K562 (cell line): ENCODE results near the gene MRGPRE. TPM values are rescaled to one million over a fixed set of nuclear protein-coding genes. Genes with fewer than 3 reads are reported as not detected.

Experiments
- CHD2 ChIP-seq: IDR thresholded peaks from 2 replicates; pipeline ENCODE4 v1.6.1; 2011; ENCODE audit warnings: low read depth, low read length
- POLR2AphosphoS5 ChIP-seq: IDR thresholded peaks from 2 replicates; pipeline ENCODE4 v1.6.1; 2011; ENCODE audit warnings: mild to moderate bottlenecking, low read depth, low read length, moderate library complexity; ENCODE audit not compliant: control insufficient read depth, insufficient read depth
- RERE ChIP-seq: sonication (generic); formaldehyde crosslinking; IDR thresholded peaks from 2 replicates; pipeline ENCODE4 v1.8.0; 2023; ENCODE audit warnings: missing genetic modification reagents, mild to moderate bottlenecking, borderline replicate concordance
- SETDB1 ChIP-seq: IDR thresholded peaks from one replicate; pipeline ENCODE4 v1.6.1; 2012; ENCODE audit warnings: low read length, control low read depth, inconsistent platforms
- WHSC1 ChIP-seq: IDR thresholded peaks from one replicate; pipeline ENCODE4 v1.6.1; 2012; ENCODE audit warnings: low read length, control low read depth, inconsistent platforms
- ZNF143 ChIP-seq: sonication (generic); formaldehyde crosslinking; IDR thresholded peaks from 2 replicates; pipeline ENCODE4 v1.9.0; 2022; ENCODE audit warnings: mild to moderate bottlenecking, missing genetic modification reagents
- ZNF217 ChIP-seq: sonication (generic); formaldehyde crosslinking; IDR thresholded peaks from 2 replicates; pipeline ENCODE4 v1.8.0; 2022; ENCODE audit warnings: mild to moderate bottlenecking, missing genetic modification reagents
- ZNF316 ChIP-seq: fragments of 450-650 bp; IDR thresholded peaks from 2 replicates; pipeline ENCODE4 v1.6.1; 2016
- ZNF449 ChIP-seq: fragments of 250-450 bp; sonication (Bioruptor Pico); IDR thresholded peaks from 2 replicates; pipeline ENCODE4 v1.8.0; 2022; ENCODE audit warnings: moderate library complexity, mild to moderate bottlenecking, inconsistent platforms
- polyA plus RNA-seq, 8 experiments: library from polyadenylated mRNA; depleted of rRNA in 4 of 8; stranded (reverse) in 5 of 8; unstranded in 3 of 8; fragments of >200 nt; fragmentation: Nextera tagmentation in 2 of 8; fragmentation: Illumina TruSeq in 1 of 8; extraction: Ambion mirVana in 2 of 8; extraction: Trizol in 1 of 8; gene quantifications; 2 replicates each; pipeline versions ENCODE4 v1.2.1 to v1.2.3, GENCODE V29; 2011 to 2014; ENCODE audit warnings: inconsistent platforms in 1 of 8, missing spikeins in 1 of 8
- total RNA-seq, 7 experiments: library from RNA; depleted of rRNA in 6 of 7; stranded (reverse); fragments of >200 nt in 6 of 7; fragmentation: Illumina TruSeq in 2 of 7; extraction: Trizol in 2 of 7; gene quantifications; 2 replicates each; pipeline versions ENCODE4 v1.2.1 to v1.2.3, GENCODE V29; 2011 to 2021; ENCODE audit warnings: low replicate concordance in 1 of 7
- TF ChIP-seq, protein P1 (sequence below): fragments of 200-600 bp; sonication (generic); IDR thresholded peaks from one replicate; pipeline ENCODE4 v1.6.1; 2012; ENCODE audit warnings: mild to moderate bottlenecking, low read depth, low read length, inconsistent platforms

MRGPRE gene
- total and polyA plus RNA-seq, 9 of the 15 experiments (the other 6 are each of a cell fraction or from before 2014, with no cell fraction given) = not detected

DNA sequence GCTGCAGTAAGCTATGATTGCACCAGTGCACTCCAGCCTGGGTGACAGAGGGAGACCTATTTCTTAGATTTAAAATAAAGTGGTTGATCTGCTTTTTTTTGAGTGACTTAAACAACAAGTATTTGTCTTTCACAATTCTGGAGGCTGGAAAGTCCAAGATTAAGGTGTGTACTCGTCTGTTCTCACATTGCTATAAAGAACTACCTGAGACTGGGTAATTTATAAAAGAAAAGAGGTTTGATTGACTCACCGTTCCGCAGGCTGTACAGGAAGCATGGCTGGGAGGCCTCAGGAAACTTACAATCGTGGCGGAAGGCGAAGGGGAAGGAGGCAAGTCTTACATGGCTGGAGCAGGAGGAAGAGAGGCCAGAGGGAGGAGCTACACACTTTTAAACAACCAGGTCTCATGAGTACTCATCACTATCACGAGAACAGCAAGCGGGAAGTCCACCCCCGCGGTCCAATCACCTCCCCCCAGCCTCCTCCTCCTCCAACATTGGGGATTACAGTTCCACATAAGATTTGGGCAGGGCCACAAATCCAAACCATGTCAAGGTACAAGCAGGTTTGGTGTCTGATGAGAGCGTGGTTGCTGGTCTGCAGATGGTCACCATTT, 47.4 kb downstream of the MRGPRE start (continued):
- TF ChIP-seq, protein P1, sequence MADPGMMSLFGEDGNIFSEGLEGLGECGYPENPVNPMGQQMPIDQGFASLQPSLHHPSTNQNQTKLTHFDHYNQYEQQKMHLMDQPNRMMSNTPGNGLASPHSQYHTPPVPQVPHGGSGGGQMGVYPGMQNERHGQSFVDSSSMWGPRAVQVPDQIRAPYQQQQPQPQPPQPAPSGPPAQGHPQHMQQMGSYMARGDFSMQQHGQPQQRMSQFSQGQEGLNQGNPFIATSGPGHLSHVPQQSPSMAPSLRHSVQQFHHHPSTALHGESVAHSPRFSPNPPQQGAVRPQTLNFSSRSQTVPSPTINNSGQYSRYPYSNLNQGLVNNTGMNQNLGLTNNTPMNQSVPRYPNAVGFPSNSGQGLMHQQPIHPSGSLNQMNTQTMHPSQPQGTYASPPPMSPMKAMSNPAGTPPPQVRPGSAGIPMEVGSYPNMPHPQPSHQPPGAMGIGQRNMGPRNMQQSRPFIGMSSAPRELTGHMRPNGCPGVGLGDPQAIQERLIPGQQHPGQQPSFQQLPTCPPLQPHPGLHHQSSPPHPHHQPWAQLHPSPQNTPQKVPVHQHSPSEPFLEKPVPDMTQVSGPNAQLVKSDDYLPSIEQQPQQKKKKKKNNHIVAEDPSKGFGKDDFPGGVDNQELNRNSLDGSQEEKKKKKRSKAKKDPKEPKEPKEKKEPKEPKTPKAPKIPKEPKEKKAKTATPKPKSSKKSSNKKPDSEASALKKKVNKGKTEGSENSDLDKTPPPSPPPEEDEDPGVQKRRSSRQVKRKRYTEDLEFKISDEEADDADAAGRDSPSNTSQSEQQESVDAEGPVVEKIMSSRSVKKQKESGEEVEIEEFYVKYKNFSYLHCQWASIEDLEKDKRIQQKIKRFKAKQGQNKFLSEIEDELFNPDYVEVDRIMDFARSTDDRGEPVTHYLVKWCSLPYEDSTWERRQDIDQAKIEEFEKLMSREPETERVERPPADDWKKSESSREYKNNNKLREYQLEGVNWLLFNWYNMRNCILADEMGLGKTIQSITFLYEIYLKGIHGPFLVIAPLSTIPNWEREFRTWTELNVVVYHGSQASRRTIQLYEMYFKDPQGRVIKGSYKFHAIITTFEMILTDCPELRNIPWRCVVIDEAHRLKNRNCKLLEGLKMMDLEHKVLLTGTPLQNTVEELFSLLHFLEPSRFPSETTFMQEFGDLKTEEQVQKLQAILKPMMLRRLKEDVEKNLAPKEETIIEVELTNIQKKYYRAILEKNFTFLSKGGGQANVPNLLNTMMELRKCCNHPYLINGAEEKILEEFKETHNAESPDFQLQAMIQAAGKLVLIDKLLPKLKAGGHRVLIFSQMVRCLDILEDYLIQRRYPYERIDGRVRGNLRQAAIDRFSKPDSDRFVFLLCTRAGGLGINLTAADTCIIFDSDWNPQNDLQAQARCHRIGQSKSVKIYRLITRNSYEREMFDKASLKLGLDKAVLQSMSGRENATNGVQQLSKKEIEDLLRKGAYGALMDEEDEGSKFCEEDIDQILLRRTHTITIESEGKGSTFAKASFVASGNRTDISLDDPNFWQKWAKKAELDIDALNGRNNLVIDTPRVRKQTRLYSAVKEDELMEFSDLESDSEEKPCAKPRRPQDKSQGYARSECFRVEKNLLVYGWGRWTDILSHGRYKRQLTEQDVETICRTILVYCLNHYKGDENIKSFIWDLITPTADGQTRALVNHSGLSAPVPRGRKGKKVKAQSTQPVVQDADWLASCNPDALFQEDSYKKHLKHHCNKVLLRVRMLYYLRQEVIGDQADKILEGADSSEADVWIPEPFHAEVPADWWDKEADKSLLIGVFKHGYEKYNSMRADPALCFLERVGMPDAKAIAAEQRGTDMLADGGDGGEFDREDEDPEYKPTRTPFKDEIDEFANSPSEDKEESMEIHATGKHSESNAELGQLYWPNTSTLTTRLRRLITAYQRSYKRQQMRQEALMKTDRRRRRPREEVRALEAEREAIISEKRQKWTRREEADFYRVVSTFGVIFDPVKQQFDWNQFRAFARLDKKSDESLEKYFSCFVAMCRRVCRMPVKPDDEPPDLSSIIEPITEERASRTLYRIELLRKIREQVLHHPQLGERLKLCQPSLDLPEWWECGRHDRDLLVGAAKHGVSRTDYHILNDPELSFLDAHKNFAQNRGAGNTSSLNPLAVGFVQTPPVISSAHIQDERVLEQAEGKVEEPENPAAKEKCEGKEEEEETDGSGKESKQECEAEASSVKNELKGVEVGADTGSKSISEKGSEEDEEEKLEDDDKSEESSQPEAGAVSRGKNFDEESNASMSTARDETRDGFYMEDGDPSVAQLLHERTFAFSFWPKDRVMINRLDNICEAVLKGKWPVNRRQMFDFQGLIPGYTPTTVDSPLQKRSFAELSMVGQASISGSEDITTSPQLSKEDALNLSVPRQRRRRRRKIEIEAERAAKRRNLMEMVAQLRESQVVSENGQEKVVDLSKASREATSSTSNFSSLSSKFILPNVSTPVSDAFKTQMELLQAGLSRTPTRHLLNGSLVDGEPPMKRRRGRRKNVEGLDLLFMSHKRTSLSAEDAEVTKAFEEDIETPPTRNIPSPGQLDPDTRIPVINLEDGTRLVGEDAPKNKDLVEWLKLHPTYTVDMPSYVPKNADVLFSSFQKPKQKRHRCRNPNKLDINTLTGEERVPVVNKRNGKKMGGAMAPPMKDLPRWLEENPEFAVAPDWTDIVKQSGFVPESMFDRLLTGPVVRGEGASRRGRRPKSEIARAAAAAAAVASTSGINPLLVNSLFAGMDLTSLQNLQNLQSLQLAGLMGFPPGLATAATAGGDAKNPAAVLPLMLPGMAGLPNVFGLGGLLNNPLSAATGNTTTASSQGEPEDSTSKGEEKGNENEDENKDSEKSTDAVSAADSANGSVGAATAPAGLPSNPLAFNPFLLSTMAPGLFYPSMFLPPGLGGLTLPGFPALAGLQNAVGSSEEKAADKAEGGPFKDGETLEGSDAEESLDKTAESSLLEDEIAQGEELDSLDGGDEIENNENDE = no peak
- TF ChIP-seq ZNF143 (CRISPR knock-in tag) (no peak), POLR2AphosphoS5 (no peak), SETDB1 (no peak), RERE (CRISPR knock-in tag) (no peak), ZNF316 (peak; percentile 39; the same call in 1 of the 2 replicates), ZNF449 (no peak), WHSC1 (no peak), ZNF217 (CRISPR knock-in tag) (no peak), CHD2 (peak; percentile 87)
